Left colon (tissue), 2 donors: ENCODE measurements around the gene FNIP2. TPM values are rescaled to one million over a fixed set of nuclear protein-coding genes. Genes with fewer than 3 reads are reported as not detected.
A peak's percentile ranks its signal among the peaks of the same experiment; 100 is the strongest.
"Not testable (repeated sequence)": the region's sequence is repeated elsewhere in the genome, so short reads cannot be mapped to it uniquely, and the experiment has no call there.

Experiments
- ATAC-seq: fragments of 200-7000 bp; cut with Tn5 transposase; one replicate; pipeline ENCODE4 v1.9.1; 2020; ENCODE audit warnings: mild to moderate bottlenecking, moderate library complexity
- DNase-seq, 2 donors: peaks; one replicate each; pipeline ENCODE4 v3.0.0-alpha.2; 2020
- intact Hi-C, 2 donors: fragments of 100-400 bp; cut with DNase I in 1 of 2; cut with micrococcal nuclease in 1 of 2; formaldehyde crosslinking; loops; one replicate each; pipeline versions ENCODE4 v1.11.2 to v1.14.0; 2022; cut with DNase I, micrococcal nuclease
- total RNA-seq, 2 donors: library from RNA; stranded (reverse); fragmentation: NEBNext Ultra II Directional; extraction: Animal tissue kit (Norgen Biotek cat#: 25700); gene quantifications; one replicate each; pipeline ENCODE4 v1.2.1, GENCODE V29; 2021
- donor health status: DM: no; HTN: no; CAD: no.
- donor health status: DM: yes; HTN: yes; CAD: no.

FNIP2 gene
- total RNA-seq, 2 donors from 2014 or later, result 69.0 TPM

GRCh38 chr4:158809208-158809607, 40.4 kb downstream of the FNIP2 start:
- DNase-seq, ATAC-seq, intact Hi-C loops: not testable (repeated sequence)

DNA sequence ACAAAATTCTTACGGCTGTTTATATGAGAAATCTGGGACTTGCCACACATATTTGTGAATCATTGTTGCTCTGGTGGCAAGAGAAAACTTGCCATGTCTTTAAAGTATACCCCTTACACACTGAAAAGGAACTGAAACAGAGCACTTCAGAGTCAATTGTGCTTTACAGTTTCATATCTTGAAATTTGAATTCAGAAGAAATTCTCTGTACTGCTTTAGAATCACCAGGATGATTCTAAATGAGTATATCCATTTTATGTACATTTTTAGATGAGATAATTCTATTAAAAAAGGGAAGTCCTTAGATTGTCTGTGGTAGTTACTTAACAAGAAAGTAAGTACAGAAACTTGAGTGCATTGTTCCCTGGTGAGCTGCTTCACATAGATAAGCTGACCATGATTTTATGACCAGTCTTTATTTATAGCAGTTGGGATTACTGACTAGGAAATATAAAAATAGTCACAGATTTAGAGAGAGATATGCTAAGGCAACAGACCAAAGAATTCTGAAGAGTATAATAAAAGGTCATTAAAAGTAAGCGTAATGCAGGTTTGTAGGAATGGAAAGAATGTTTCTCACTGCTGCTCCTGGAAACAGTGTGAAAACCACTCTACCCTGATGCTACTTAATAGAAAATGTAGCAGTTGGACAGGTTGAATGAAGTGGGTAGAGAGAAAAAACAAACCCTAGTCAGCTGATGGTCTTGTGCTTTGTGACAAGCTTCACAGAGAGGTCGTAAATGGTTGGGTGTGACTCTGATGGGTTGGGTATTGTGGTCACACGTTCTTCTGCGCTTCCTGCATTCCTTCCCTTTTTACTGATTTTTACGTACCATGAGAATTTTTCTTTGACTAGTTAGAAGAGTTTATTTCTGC, 41.0 kb downstream of the FNIP2 start:
- DNase-seq, result peak in 1 of 2 donors; percentile 67
- intact Hi-C loops, result no loop called here
- peak; percentile 79 for ATAC-seq

GRCh38 chr4:158810487-158811215, 41.8 kb downstream of the FNIP2 start:
- DNase-seq (peak; percentile 55 to 83), ATAC-seq (peak; percentile 75)
- intact Hi-C loops, result no loop called here

DNA sequence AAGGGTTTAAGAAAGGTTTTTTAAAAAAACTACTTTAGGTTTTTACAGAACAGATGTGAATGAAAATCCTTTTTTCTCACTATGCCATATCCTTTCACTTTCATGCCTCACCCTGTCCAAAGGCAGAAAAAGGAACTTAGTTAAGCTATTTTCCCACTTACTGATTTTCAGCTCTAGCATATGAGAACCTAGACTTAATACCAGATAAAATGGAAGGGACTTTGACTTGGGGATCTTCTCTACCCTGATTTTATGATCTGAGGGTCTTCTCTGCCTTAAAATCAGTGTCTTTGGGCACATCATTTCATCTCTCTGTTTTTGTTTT, 42.4 kb downstream of the FNIP2 start:
- no peak for DNase-seq
- intact Hi-C loops, result no loop called here
- peak; percentile 19 for ATAC-seq

DNA sequence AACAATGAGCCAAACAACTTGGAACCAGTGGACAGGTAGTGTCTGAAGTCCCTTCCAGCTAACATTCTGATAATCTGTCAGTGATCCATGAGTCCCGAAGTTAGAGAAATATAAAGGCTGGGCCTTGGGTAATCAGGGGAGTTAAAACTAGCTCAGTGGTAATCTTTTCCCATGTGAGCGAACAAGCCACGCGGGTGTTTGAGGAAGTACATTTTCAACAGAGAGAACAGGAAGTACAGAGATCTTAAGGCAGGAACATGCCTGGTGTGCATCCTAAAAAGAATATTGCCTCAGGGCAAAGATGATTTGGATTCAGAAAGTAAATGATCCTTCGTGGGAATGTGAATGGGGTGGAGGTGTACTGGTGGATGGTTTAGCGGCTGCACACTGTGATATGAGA, 42.9 kb downstream of the FNIP2 start:
- peak; percentile 50 to 57 for DNase-seq
- ATAC-seq, result peak; percentile 66
- intact Hi-C loops, result no loop called here

GRCh38 chr4:158812133-158812532, 43.3 kb downstream of the FNIP2 start:
- intact Hi-C loops, result no loop called here
- no peak for DNase-seq
- ATAC-seq, result no peak

DNA sequence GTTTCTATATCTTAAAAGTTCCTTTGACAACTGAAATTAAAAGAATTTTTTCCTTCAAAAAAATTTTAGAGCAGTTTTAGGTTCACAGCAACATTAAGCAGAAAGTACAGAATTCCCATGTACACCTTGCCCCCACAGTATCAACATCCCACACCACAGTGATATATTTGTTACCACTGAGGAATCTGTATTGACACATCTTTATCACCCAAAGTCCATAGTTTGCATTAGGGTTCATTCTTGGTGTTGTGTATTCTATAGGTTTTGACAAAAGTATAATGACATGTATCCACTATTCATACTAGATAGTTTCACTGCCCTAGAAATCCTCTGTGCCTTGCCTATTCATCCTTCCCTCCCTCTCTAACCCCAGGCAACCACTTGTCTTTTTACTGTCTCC, 43.7 kb downstream of the FNIP2 start:
- DNase-seq (no peak), ATAC-seq (no peak)
- intact Hi-C loops, result no loop called here

GRCh38 chr4:158813113-158813512, 44.3 kb downstream of the FNIP2 start:
- ATAC-seq (no peak), DNase-seq (no peak)
- intact Hi-C loops, result no loop called here

GRCh38 chr4:158814207-158814606, 45.4 kb downstream of the FNIP2 start:
- intact Hi-C loops, result no loop called here
- ATAC-seq (no peak), DNase-seq (no peak)

DNA sequence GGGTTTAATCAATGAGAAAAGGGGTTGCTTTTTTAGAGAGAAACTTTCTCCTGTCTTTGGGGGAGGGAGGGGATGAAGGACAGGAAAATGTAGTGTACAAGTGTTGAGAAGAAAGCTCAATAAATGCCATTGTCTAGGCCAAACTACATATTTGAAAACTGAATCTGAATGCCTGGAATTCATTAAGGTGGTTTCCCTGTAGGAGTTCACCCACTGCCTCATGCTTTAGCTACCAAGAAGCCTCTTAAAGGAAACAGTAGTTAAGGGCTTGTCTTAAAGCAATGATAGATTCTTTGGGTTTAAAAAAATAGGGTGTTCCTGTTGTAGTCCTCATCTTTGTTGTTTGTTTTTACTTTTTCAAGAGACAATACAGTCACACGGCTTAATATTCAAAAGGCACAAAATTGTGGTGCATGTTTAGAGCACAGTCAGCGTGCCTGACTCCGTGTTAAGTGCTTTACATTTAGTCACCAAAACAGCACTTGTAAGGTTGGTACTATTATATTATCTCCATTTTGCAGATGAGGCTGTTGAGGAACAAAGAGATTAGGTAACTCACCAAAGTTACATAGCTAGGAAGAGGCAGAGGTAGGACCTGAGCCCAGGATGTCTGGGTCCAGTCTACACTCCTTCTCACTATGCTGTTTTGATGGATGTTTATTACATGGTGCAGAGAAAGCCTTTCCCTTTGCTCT, 46.0 kb downstream of the FNIP2 start:
- no peak for ATAC-seq
- intact Hi-C loops, result no loop called here
- DNase-seq, result no peak

DNA sequence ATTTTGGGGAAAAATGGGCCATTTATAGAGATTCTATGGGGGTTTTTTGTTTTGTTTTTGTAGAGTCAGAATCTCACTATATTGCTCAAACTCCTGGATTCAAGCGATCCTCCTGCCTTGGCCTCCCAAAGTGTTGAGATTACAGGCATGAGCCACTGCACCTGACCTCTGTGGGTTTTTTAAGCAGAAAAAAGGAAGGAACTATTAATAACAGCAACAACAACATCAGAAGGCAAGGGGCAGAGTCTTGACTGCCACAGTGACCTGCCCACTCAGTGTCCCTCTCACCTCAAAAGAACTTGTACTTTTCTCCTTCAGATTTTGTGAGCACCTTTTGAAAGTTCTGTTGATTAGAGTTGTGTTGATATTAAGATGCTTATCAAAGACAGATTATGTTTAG, 48.1 kb downstream of the FNIP2 start:
- intact Hi-C loops, result no loop called here
- no peak for ATAC-seq
- DNase-seq, result no peak

GRCh38 chr4:158817562-158818296, 48.9 kb downstream of the FNIP2 start:
- intact Hi-C loops, result no loop called here
- no peak for DNase-seq
- ATAC-seq, result peak; percentile 70

GRCh38 chr4:158818560-158819140, 49.8 kb downstream of the FNIP2 start:
- intact Hi-C loops, result no loop called here
- no peak for ATAC-seq
- DNase-seq, result no peak

DNA sequence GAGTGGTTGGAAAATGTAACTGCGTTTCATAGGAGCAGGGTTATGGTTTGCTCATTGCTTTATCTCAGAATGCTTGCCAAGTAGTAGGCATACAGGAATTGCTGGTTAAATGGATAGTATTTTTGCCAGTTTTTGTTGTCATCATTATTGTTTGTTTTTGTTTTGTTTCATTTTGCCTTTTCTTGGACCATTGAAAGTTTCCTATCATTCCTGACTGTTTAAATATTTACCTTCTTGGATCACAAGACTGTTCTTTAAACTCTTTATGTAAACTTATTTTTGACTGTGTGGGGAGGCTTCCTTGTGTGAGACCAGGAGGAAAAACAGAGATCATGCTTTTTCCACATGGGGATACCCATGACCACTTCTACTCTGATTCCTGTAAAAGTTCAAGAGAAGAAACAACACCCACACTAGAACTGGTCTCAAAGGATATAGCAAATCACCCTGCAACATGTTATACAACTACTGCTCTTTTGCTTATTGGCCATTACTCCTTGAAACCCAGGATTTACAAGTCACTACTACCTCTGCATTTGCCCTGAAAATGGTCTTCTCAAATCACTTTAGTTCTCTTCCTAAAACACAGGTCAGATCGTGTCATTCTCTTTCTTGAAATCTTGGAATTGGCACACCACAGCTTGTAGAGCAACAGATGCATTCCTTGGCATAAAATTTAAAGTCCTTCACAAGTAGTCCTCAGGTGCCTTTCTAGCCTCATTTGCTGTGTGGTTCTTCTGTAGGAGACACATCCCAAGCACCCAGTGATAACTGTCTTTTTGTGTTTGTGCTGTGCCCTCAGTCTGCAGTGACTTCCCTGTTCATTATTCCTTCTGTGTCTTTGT, 51.3 kb downstream of the FNIP2 start:
- intact Hi-C loops, result no loop called here
- DNase-seq (no peak), ATAC-seq (peak; percentile 52)

GRCh38 chr4:158821228-158821971, 52.6 kb downstream of the FNIP2 start:
- DNase-seq (no peak), ATAC-seq (no peak)
- intact Hi-C loops, result no loop called here

- no peak for DNase-seq
- intact Hi-C loops, result no loop called here
- no peak for ATAC-seq
These were observed 53.5 kb downstream of the FNIP2 start for GRCh38 chr4:158822348-158822747.

DNA sequence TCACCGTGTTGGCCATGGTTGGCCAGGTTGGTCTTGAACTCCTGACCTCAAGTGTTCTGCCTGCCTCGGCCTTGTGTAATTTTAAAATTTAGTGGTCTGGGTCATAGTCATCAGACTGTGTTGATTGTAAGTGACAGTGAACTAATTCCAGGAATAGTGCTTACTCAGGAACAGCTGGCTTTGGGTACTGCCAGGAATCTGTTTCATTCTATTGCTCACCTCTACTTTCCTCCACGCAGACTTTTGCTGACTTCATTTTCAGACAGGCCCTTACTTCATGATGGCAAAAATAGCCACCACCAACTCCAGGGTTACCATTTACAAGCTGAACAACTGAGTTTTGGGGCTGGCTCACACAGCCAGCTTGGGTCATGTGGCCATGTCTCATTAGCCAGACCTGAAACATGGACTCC, 54.6 kb downstream of the FNIP2 start:
- ATAC-seq (no peak), DNase-seq (no peak)
- intact Hi-C loops, result no loop called here
